WTC11 (cell line): ENCODE results near the gene EYA2. TPM values are rescaled to one million over a fixed set of nuclear protein-coding genes. Genes with fewer than 3 reads are reported as not detected.

Source experiments
- ATAC-seq: fragments of 200-7000 bp; cut with Tn5 transposase; 2 replicates; pipeline ENCODE4 v1.10.0; 2021; ENCODE audit warnings: mild to moderate bottlenecking, moderate library complexity
- CTCF ChIA-PET: fragments of 300-600 bp; sonication (Branson Sonifier 250); formaldehyde crosslinking; loops from one replicate; lab custom pipeline; 2021; ENCODE audit warnings: antibody characterized with exemption; lab: Charles Lee
- POLR2A ChIA-PET: fragments of 350-600 bp; sonication (Branson Sonifier 250); formaldehyde crosslinking; loops from one replicate; lab custom pipeline; 2021; ENCODE audit warnings: antibody characterized with exemption; lab: Charles Lee
- DNase-seq: peaks from one replicate; pipeline ENCODE4 v3.0.0; 2021; ENCODE audit warnings: low spot score
- H3K27ac Mint-ChIP-seq: 2 replicates; pipeline ENCODE4 v1.8.0; 2021; ENCODE audit warnings: mixed read lengths
- H3K27me3 Mint-ChIP-seq: 2 replicates; pipeline ENCODE4 v1.8.0; 2021; ENCODE audit warnings: low read depth, mild to moderate bottlenecking, moderate library complexity, mixed read lengths
- H3K36me3 Mint-ChIP-seq: 2 replicates; pipeline ENCODE4 v1.8.0; 2021; ENCODE audit warnings: mixed read lengths
- H3K4me1 Mint-ChIP-seq: 2 replicates; pipeline ENCODE4 v1.8.0; 2022; ENCODE audit warnings: mixed read lengths
- H3K4me3 Mint-ChIP-seq: 2 replicates; pipeline ENCODE4 v1.8.0; 2021; ENCODE audit warnings: mild to moderate bottlenecking, moderate library complexity, mixed read lengths
- H3K9me3 Mint-ChIP-seq: 2 replicates; pipeline ENCODE4 v1.8.0; 2021; ENCODE audit warnings: mixed read lengths
- EMX1 ChIP-seq: fragments of 250-450 bp; sonication (Bioruptor Pico); IDR thresholded peaks from 2 replicates; pipeline ENCODE4 v1.8.0; 2021; ENCODE audit warnings: mild to moderate bottlenecking
- ETV6 ChIP-seq: sonication (generic); formaldehyde crosslinking; IDR thresholded peaks from 2 replicates; pipeline ENCODE4 v1.8.1; 2022; ENCODE audit warnings: mild to moderate bottlenecking, missing genetic modification reagents
- FOXK1 ChIP-seq: sonication (generic); formaldehyde crosslinking; IDR thresholded peaks from 2 replicates; pipeline ENCODE4 v1.8.0; 2022; ENCODE audit warnings: mild to moderate bottlenecking, moderate library complexity, missing genetic modification reagents
- FOXP1 ChIP-seq: sonication (generic); formaldehyde crosslinking; IDR thresholded peaks from 2 replicates; pipeline ENCODE4 v1.8.0; 2022; ENCODE audit warnings: missing genetic modification reagents, mild to moderate bottlenecking, moderate library complexity, borderline replicate concordance
- GRHL2 ChIP-seq: fragments of 250-450 bp; sonication (Bioruptor Pico); IDR thresholded peaks from 2 replicates; pipeline ENCODE4 v1.8.0; 2022; ENCODE audit warnings: mild to moderate bottlenecking, moderate library complexity; ENCODE audit not compliant: insufficient replicate concordance, severe bottlenecking
- MXD4 ChIP-seq: fragments of 250-450 bp; sonication (Bioruptor Pico); IDR thresholded peaks from 2 replicates; pipeline ENCODE4 v1.8.0; 2021; ENCODE audit warnings: mild to moderate bottlenecking, moderate library complexity, borderline replicate concordance
- NR1H2 ChIP-seq: sonication (generic); formaldehyde crosslinking; IDR thresholded peaks from 2 replicates; pipeline ENCODE4 v1.9.0; 2021; ENCODE audit warnings: mild to moderate bottlenecking, moderate library complexity, missing genetic modification reagents
- RELA ChIP-seq: sonication (generic); formaldehyde crosslinking; IDR thresholded peaks from 2 replicates; pipeline ENCODE4 v1.8.1; 2022; ENCODE audit warnings: missing genetic modification reagents, mild to moderate bottlenecking, borderline replicate concordance
- RORB ChIP-seq: fragments of 250-450 bp; sonication (Bioruptor Pico); IDR thresholded peaks from 2 replicates; pipeline ENCODE4 v1.9.0; 2021; ENCODE audit warnings: mild to moderate bottlenecking
- SMAD4 ChIP-seq: sonication (generic); formaldehyde crosslinking; IDR thresholded peaks from 2 replicates; pipeline ENCODE4 v1.8.0; 2022; ENCODE audit warnings: mild to moderate bottlenecking, missing genetic modification reagents
- TCF7 ChIP-seq: sonication (generic); formaldehyde crosslinking; IDR thresholded peaks from 2 replicates; pipeline ENCODE4 v1.8.0; 2022; ENCODE audit warnings: mild to moderate bottlenecking, low read depth, missing genetic modification reagents, moderate library complexity
- TEAD1 ChIP-seq: sonication (generic); formaldehyde crosslinking; IDR thresholded peaks from 2 replicates; pipeline ENCODE4 v1.8.0; 2022; ENCODE audit warnings: mild to moderate bottlenecking, missing genetic modification reagents
- TEAD4 ChIP-seq: sonication (generic); formaldehyde crosslinking; IDR thresholded peaks from 2 replicates; pipeline ENCODE4 v1.8.0; 2022; ENCODE audit warnings: mild to moderate bottlenecking, missing genetic modification reagents
- USF2 ChIP-seq: sonication (generic); formaldehyde crosslinking; IDR thresholded peaks from 2 replicates; pipeline ENCODE4 v1.8.1; 2023; ENCODE audit warnings: mild to moderate bottlenecking, missing genetic modification reagents, moderate library complexity
- ZNF121 ChIP-seq: sonication (generic); formaldehyde crosslinking; IDR thresholded peaks from 2 replicates; pipeline ENCODE4 v1.8.0; 2023; ENCODE audit warnings: missing genetic modification reagents
- ZNF317 ChIP-seq: sonication (generic); formaldehyde crosslinking; IDR thresholded peaks from 2 replicates; pipeline ENCODE4 v1.8.1; 2023; ENCODE audit warnings: low read depth, mild to moderate bottlenecking, moderate library complexity, missing genetic modification reagents, borderline replicate concordance
- ZNF396 ChIP-seq: fragments of 250-450 bp; sonication (Bioruptor Pico); IDR thresholded peaks from 2 replicates; pipeline ENCODE4 v1.8.0; 2021; ENCODE audit warnings: mild to moderate bottlenecking, moderate library complexity, borderline replicate concordance
- ZNF423 ChIP-seq: fragments of 250-450 bp; sonication (Bioruptor Pico); IDR thresholded peaks from 2 replicates; pipeline ENCODE4 v2.1.2; 2022; ENCODE audit warnings: mild to moderate bottlenecking, moderate library complexity
- total RNA-seq: library from RNA; stranded (reverse); gene quantifications from 3 replicates; pipeline ENCODE4 v1.2.3, GENCODE V29; 2021
- TF ChIP-seq, protein P1 (sequence below): sonication (generic); formaldehyde crosslinking; IDR thresholded peaks from 2 replicates; pipeline ENCODE4 v1.8.1; 2022; ENCODE audit warnings: mild to moderate bottlenecking, moderate library complexity, missing genetic modification reagents
- TF ChIP-seq, protein P2 (sequence below): sonication (generic); formaldehyde crosslinking; IDR thresholded peaks from 2 replicates; pipeline ENCODE4 v1.8.0; 2023; ENCODE audit warnings: missing genetic modification reagents
- TF ChIP-seq, protein P3 (sequence below): fragments of 250-450 bp; sonication (Bioruptor Pico); IDR thresholded peaks from 2 replicates; pipeline ENCODE4 v1.9.0; 2021; ENCODE audit warnings: mild to moderate bottlenecking, borderline replicate concordance
- TF ChIP-seq, protein P4 (sequence below): fragments of 250-450 bp; sonication (Bioruptor Pico); IDR thresholded peaks from 2 replicates; pipeline ENCODE4 v1.9.0; 2021; ENCODE audit warnings: mild to moderate bottlenecking
- TF ChIP-seq, protein P5 (sequence below): fragments of 250-450 bp; sonication (Bioruptor Pico); IDR thresholded peaks from 2 replicates; pipeline ENCODE4 v1.9.0; 2021; ENCODE audit warnings: moderate library complexity, mild to moderate bottlenecking, inconsistent platforms, borderline replicate concordance

EYA2 gene
- total RNA-seq, 1 experiment from 2014 or later = 1.5 TPM

DNA sequence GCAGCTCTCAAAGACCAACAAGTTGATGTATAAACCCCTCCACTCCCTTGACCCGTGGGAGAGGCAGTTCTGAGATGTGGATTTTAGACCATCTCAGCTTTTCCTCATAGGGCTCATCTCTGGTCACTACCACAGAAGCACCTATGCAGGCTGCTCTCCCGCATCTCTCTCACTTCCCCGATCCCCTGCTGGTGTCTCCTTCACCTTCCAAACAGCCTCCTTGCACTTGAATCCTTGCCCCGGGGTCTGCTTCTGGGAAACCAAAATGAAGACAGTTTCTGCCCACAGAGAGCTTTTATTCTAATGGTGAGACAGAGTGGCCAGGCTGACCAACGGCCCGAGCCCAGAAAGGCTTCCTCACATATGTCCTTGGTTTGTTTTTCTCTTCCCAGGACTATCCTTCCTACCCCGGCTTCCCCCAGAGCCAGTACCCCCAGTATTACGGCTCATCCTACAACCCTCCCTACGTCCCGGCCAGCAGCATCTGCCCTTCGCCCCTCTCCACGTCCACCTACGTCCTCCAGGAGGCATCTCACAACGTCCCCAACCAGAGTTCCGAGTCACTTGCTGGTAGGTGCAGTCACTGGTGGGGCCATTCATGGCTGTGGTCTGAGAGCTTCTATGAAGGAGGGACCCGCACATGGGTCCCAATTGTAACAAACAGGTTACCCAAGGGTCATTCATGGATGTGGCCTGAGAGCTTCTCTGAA, 179.3 kb downstream of the EYA2 start:
- no peak for ATAC-seq
- no peak for TF ChIP-seq MXD4
- TF ChIP-seq TEAD1 (CRISPR knock-in tag) = no peak
- TF ChIP-seq ZNF317 (CRISPR knock-in tag) = no peak
- TF ChIP-seq, protein P1, sequence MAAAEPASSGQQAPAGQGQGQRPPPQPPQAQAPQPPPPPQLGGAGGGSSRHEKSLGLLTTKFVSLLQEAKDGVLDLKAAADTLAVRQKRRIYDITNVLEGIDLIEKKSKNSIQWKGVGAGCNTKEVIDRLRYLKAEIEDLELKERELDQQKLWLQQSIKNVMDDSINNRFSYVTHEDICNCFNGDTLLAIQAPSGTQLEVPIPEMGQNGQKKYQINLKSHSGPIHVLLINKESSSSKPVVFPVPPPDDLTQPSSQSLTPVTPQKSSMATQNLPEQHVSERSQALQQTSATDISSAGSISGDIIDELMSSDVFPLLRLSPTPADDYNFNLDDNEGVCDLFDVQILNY (CRISPR knock-in tag) = no peak
- TF ChIP-seq, protein P2, sequence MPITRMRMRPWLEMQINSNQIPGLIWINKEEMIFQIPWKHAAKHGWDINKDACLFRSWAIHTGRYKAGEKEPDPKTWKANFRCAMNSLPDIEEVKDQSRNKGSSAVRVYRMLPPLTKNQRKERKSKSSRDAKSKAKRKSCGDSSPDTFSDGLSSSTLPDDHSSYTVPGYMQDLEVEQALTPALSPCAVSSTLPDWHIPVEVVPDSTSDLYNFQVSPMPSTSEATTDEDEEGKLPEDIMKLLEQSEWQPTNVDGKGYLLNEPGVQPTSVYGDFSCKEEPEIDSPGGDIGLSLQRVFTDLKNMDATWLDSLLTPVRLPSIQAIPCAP (CRISPR knock-in tag) = no peak
- no peak for TF ChIP-seq EMX1 (CRISPR knock-in tag)
- no peak for TF ChIP-seq ZNF121
- no peak for TF ChIP-seq USF2 (CRISPR knock-in tag)
- no peak for TF ChIP-seq FOXP1 (CRISPR knock-in tag)
- TF ChIP-seq FOXK1 (CRISPR knock-in tag) = no peak
- TF ChIP-seq, protein P3, sequence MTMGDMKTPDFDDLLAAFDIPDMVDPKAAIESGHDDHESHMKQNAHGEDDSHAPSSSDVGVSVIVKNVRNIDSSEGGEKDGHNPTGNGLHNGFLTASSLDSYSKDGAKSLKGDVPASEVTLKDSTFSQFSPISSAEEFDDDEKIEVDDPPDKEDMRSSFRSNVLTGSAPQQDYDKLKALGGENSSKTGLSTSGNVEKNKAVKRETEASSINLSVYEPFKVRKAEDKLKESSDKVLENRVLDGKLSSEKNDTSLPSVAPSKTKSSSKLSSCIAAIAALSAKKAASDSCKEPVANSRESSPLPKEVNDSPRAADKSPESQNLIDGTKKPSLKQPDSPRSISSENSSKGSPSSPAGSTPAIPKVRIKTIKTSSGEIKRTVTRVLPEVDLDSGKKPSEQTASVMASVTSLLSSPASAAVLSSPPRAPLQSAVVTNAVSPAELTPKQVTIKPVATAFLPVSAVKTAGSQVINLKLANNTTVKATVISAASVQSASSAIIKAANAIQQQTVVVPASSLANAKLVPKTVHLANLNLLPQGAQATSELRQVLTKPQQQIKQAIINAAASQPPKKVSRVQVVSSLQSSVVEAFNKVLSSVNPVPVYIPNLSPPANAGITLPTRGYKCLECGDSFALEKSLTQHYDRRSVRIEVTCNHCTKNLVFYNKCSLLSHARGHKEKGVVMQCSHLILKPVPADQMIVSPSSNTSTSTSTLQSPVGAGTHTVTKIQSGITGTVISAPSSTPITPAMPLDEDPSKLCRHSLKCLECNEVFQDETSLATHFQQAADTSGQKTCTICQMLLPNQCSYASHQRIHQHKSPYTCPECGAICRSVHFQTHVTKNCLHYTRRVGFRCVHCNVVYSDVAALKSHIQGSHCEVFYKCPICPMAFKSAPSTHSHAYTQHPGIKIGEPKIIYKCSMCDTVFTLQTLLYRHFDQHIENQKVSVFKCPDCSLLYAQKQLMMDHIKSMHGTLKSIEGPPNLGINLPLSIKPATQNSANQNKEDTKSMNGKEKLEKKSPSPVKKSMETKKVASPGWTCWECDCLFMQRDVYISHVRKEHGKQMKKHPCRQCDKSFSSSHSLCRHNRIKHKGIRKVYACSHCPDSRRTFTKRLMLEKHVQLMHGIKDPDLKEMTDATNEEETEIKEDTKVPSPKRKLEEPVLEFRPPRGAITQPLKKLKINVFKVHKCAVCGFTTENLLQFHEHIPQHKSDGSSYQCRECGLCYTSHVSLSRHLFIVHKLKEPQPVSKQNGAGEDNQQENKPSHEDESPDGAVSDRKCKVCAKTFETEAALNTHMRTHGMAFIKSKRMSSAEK = no peak
- no peak for DNase-seq
- CTCF ChIA-PET = no interaction called here
- Mint-ChIP-seq H3K27ac (no peak overlapping the region), H3K4me3 (no peak overlapping the region), H3K4me1 (no peaks in the 10 kb centered on the region), H3K27me3 (no peaks in the 10 kb centered on the region; the same call in 1 of the 2 replicates), H3K9me3 (peaks cover 46% of the 10 kb centered on the region), H3K36me3 (peaks cover 15% of the 10 kb centered on the region)
- POLR2A ChIA-PET = no interaction called here

DNA sequence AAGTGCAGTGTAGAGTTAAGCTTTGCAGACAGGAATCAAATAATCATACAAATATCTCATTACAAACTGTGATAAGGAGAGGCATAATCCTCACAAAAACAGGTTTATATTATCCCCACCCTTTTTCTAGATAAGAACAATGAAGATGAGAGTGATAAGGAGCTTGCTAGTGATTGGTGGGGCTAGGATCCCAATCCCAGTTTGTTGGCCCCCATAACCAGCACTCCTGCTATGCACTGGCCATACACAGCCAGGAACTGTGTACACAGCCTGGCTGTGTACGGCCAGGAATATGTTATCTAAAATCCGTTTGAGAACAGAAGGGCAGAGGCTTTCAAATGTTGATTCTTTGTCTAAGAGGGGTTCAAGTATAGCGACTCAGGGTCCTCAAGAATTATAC, 180.6 kb downstream of the EYA2 start:
- peaks cover 48% of the 10 kb centered on the region for H3K9me3 Mint-ChIP-seq
- CTCF ChIA-PET = no interaction called here
- peaks cover 4% of the 10 kb centered on the region; the same call in 1 of the 2 replicates for H3K27me3 Mint-ChIP-seq
- POLR2A ChIA-PET = no interaction called here
- ATAC-seq (no peak), DNase-seq (no peak)
- no peak overlapping the region for H3K4me3 Mint-ChIP-seq
- H3K36me3 Mint-ChIP-seq = peaks cover 14% of the 10 kb centered on the region
- no peak overlapping the region for H3K27ac Mint-ChIP-seq
- H3K4me1 Mint-ChIP-seq = no peaks in the 10 kb centered on the region
- no peak for TF ChIP-seq GRHL2 (CRISPR knock-in tag)
- no peak for TF ChIP-seq RORB (CRISPR knock-in tag)

GRCh38 chr20:47079047-47079446, 184.4 kb downstream of the EYA2 start:
- POLR2A ChIA-PET = no interaction called here
- no peak for DNase-seq
- H3K4me1 Mint-ChIP-seq = no peaks in the 10 kb centered on the region
- ATAC-seq = no peak
- H3K9me3 Mint-ChIP-seq = peaks cover 46% of the 10 kb centered on the region
- TF ChIP-seq SMAD4 = no peak
- TF ChIP-seq TCF7 (CRISPR knock-in tag) = no peak
- no peak for TF ChIP-seq ETV6 (CRISPR knock-in tag)
- TF ChIP-seq TEAD4 (CRISPR knock-in tag) = no peak
- no peak for TF ChIP-seq ZNF423 (CRISPR knock-in tag)
- TF ChIP-seq, protein P4, sequence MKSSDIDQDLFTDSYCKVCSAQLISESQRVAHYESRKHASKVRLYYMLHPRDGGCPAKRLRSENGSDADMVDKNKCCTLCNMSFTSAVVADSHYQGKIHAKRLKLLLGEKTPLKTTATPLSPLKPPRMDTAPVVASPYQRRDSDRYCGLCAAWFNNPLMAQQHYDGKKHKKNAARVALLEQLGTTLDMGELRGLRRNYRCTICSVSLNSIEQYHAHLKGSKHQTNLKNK (CRISPR knock-in tag) = no peak
- TF ChIP-seq RELA (CRISPR knock-in tag) = no peak
- no peak for TF ChIP-seq NR1H2 (CRISPR knock-in tag)
- no peak for TF ChIP-seq RORB (CRISPR knock-in tag)
- TF ChIP-seq, protein P5, sequence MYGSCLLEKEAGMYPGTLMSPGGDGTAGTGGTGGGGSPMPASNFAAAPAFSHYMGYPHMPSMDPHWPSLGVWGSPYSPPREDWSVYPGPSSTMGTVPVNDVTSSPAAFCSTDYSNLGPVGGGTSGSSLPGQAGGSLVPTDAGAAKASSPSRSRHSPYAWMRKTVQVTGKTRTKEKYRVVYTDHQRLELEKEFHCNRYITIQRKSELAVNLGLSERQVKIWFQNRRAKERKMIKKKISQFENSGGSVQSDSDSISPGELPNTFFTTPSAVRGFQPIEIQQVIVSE (CRISPR knock-in tag) = no peak
- TF ChIP-seq ZNF396 (CRISPR knock-in tag) = no peak
- H3K27ac Mint-ChIP-seq = no peak overlapping the region
- peaks cover 4% of the 10 kb centered on the region; the same call in 1 of the 2 replicates for H3K27me3 Mint-ChIP-seq
- peaks cover 14% of the 10 kb centered on the region for H3K36me3 Mint-ChIP-seq
- CTCF ChIA-PET = no interaction called here
- no peak overlapping the region for H3K4me3 Mint-ChIP-seq
